A549 (cell line): ENCODE measurements around the gene COL8A2. TPM values are rescaled to one million over a fixed set of nuclear protein-coding genes. Genes with fewer than 3 reads are reported as not detected.

Source experiments
- ATAC-seq, 2 experiments: fragments of 200-7000 bp in 1 of 2; fragments of >200 bp in 1 of 2; cut with Nextera tagmentation in 1 of 2; cut with Tn5 transposase in 1 of 2; 3 replicates each; pipeline versions ENCODE4 v1.8.0 to v1.9.1; 2018 to 2020; ENCODE audit warnings: mild to moderate bottlenecking in 1 of 2, moderate library complexity in 1 of 2
- CTCF ChIA-PET: fragments of 300-600 bp; sonication (Branson Sonifier 250); formaldehyde crosslinking; extraction: SDS; loops from one replicate; lab custom pipeline; 2021; ENCODE audit warnings: antibody characterized with exemption, inconsistent platforms; lab: Yijun Ruan, JAX
- POLR2A ChIA-PET: fragments of 350-600 bp; formaldehyde crosslinking; extraction: SDS; loops from one replicate; lab custom pipeline; 2021; ENCODE audit warnings: antibody characterized with exemption, inconsistent platforms; lab: Yijun Ruan, JAX
- DNase-seq, 2 experiments: peaks; one replicate each; pipeline versions ENCODE4 v3.0.0 to v3.0.0-alpha.2; 2011 to 2016; ENCODE audit warnings: low read depth in 1 of 2, low spot score in 1 of 2
- FAIRE-seq: peaks from 2 replicates; lab custom pipeline; 2011; peaks lifted over from hg19 to GRCh38; lab: Jason Lieb, UNC
- H3K27ac ChIP-seq, 2 experiments: fragments of >200 bp; sonication (Bioruptor Twin); formaldehyde crosslinking; 3 replicates each; pipeline ENCODE4 v1.5.1; 2016 to 2017
- H3K4me1 ChIP-seq: fragments of >200 bp; sonication (Bioruptor Twin); formaldehyde crosslinking; 3 replicates; pipeline ENCODE4 v1.6.1; 2016
- H3K4me2 ChIP-seq: fragments of >200 bp; sonication (Bioruptor Twin); formaldehyde crosslinking; 3 replicates; pipeline ENCODE4 v1.6.1; 2016
- H3K4me3 ChIP-seq: fragments of >200 bp; sonication (Bioruptor Twin); formaldehyde crosslinking; 3 replicates; pipeline ENCODE4 v1.5.1; 2016
- H3K9me3 ChIP-seq: fragments of >200 bp; sonication (Bioruptor Twin); formaldehyde crosslinking; 3 replicates; pipeline ENCODE4 v1.6.1; 2016
- CBX2 ChIP-seq: fragments of 200-600 bp; sonication (generic); IDR thresholded peaks from 2 replicates; pipeline ENCODE4 v1.6.1; 2016; ENCODE audit warnings: low read depth, mild to moderate bottlenecking, borderline replicate concordance
- CEBPB ChIP-seq, 2 experiments: fragments of >200 bp in 1 of 2; sonication (Bioruptor Twin) in 1 of 2; formaldehyde crosslinking in 1 of 2; IDR thresholded peaks; 2 replicates each; pipeline ENCODE4 v1.6.1; 2012 to 2016
- CHD2 ChIP-seq: fragments of 150-350 bp; IDR thresholded peaks from 2 replicates; pipeline ENCODE4 v1.6.1; 2014; ENCODE audit warnings: low read length; ENCODE audit not compliant: partially characterized antibody
- CHD4 ChIP-seq: fragments of 200-600 bp; sonication (generic); IDR thresholded peaks from 2 replicates; pipeline ENCODE4 v1.6.1; 2016; ENCODE audit warnings: antibody characterized with exemption, mild to moderate bottlenecking, borderline replicate concordance
- EP300 ChIP-seq, 2 experiments: fragments of >200 bp; sonication (Bioruptor Twin); formaldehyde crosslinking; IDR thresholded peaks; 2 replicates in 1 of 2; 3 replicates in 1 of 2; pipeline ENCODE4 v1.6.1; 2016 to 2017
- ESRRA ChIP-seq: fragments of 150-350 bp; IDR thresholded peaks from 2 replicates; pipeline ENCODE4 v1.6.1; 2014; ENCODE audit warnings: mild to moderate bottlenecking, low read length, borderline replicate concordance
- FOXS1 ChIP-seq: fragments of 250-450 bp; sonication (Bioruptor Pico); IDR thresholded peaks from 2 replicates; pipeline ENCODE4 v1.5.0; 2020; ENCODE audit warnings: mild to moderate bottlenecking, moderate library complexity
- GATA3 ChIP-seq: IDR thresholded peaks from 2 replicates; pipeline ENCODE4 v1.6.1; 2012; ENCODE audit warnings: borderline replicate concordance
- HDAC2 ChIP-seq: fragments of 200-600 bp; sonication (generic); IDR thresholded peaks from 2 replicates; pipeline ENCODE4 v1.6.1; 2016
- HOXA7 ChIP-seq: fragments of 250-450 bp; sonication (Bioruptor Pico); IDR thresholded peaks from 2 replicates; pipeline ENCODE4 v1.5.0; 2020; ENCODE audit warnings: mild to moderate bottlenecking, moderate library complexity
- HOXB5 ChIP-seq: fragments of 250-450 bp; sonication (Bioruptor Pico); IDR thresholded peaks from 2 replicates; pipeline ENCODE4 v1.5.0; 2020; ENCODE audit warnings: mild to moderate bottlenecking, moderate library complexity
- JUN ChIP-seq, 2 experiments: fragments of >200 bp; sonication (Bioruptor Twin); formaldehyde crosslinking; IDR thresholded peaks; 2 replicates in 1 of 2; 3 replicates in 1 of 2; pipeline ENCODE4 v1.6.1; 2016 to 2017
- JUNB ChIP-seq: fragments of >200 bp; sonication (Bioruptor Twin); formaldehyde crosslinking; IDR thresholded peaks from 2 replicates; pipeline ENCODE4 v1.6.1; 2016
- MYC ChIP-seq: IDR thresholded peaks from 2 replicates; pipeline ENCODE4 v1.6.1; 2012; ENCODE audit warnings: mild to moderate bottlenecking, inconsistent platforms, low read length, improper control_type of control experiment, borderline replicate concordance
- NFE2L2 ChIP-seq: fragments of 150-350 bp; conservative IDR thresholded peaks from 2 replicates; pipeline ENCODE4 v1.6.1; 2014; ENCODE audit warnings: low read length
- RARB ChIP-seq: fragments of 250-450 bp; sonication (Bioruptor Pico); IDR thresholded peaks from 2 replicates; pipeline ENCODE4 v1.8.0; 2021; ENCODE audit warnings: mild to moderate bottlenecking, moderate library complexity
- RCOR1 ChIP-seq: fragments of 150-350 bp; IDR thresholded peaks from 2 replicates; pipeline ENCODE4 v1.6.1; 2014; ENCODE audit warnings: antibody characterized with exemption, low read length, low read depth
- RNF2 ChIP-seq: fragments of 200-600 bp; sonication (generic); IDR thresholded peaks from 2 replicates; pipeline ENCODE4 v1.6.1; 2016; ENCODE audit warnings: low read depth, mild to moderate bottlenecking, antibody characterized with exemption, moderate library complexity, borderline replicate concordance
- TFCP2L1 ChIP-seq: fragments of 250-450 bp; sonication (Bioruptor Pico); IDR thresholded peaks from 2 replicates; pipeline ENCODE4 v1.5.0; 2021; ENCODE audit warnings: mild to moderate bottlenecking
- ZC3H11A ChIP-seq: fragments of 450-650 bp; IDR thresholded peaks from 2 replicates; pipeline ENCODE4 v1.6.1; 2014; ENCODE audit warnings: antibody characterized with exemption, mild to moderate bottlenecking
- WGBS: methylation state at CpG from one replicate; pipeline ENCODE4 v1.1.6; 2017; ENCODE audit errors: missing lambda C conversion rate; 5-methylcytosine and 5-hydroxymethylcytosine counted together
- polyA plus RNA-seq, 4 experiments: library from polyadenylated mRNA; depleted of rRNA in 3 of 4; stranded (reverse); fragments of >200 nt; fragmentation: RNase III in 1 of 4; extraction: RNeasy Plus Mini Kit Qiagen cat#74134 plus additional on column Dnase treatment in 1 of 4; gene quantifications; 2 replicates in 3 of 4; 3 replicates in 1 of 4; pipeline ENCODE4 v1.2.3, GENCODE V29; 2011 to 2017
- TF ChIP-seq, protein P1 (sequence below): fragments of 450-650 bp; IDR thresholded peaks from 2 replicates; pipeline ENCODE4 v1.6.1; 2014; ENCODE audit warnings: antibody characterized with exemption
- TF ChIP-seq, protein P2 (sequence below): fragments of 150-350 bp; IDR thresholded peaks from 2 replicates; pipeline ENCODE4 v1.6.1; 2014; ENCODE audit warnings: low read depth, mild to moderate bottlenecking, low read length
- TF ChIP-seq, protein P3 (sequence below): fragments of >200 bp; sonication (Bioruptor Twin); formaldehyde crosslinking; IDR thresholded peaks from 2 replicates; pipeline ENCODE4 v1.6.1; 2016
- TF ChIP-seq, protein P4 (sequence below): fragments of 250-450 bp; sonication (Bioruptor Pico); IDR thresholded peaks from 2 replicates; pipeline ENCODE4 v1.5.0; 2020; ENCODE audit warnings: low read depth, mild to moderate bottlenecking, moderate library complexity

Gene COL8A2
- polyA plus RNA-seq, 2 of the 4 experiments (the other 2 are of a cell fraction): 0.05 to 0.12 TPM

DNA sequence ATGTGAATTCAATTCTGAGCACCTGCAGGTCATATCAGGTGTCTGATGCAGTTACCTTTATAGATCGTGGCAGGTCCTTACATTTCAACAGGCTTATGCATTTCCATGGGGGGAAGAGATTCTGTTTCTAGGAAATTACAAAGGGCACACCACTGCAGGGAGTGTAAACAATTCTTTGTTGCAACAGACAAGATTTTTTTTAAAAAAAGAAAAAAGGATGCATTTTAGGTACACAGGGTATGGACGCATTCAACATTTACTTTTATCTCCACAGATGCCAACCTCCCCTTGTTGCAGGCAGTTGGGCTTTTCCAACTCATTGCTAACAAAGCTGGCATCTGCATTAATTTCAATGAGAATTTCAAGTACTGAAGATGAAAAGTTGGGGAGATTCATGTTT is 54.7 kb downstream of the COL8A2 start:
- FAIRE-seq (no peak), DNase-seq (no peak), ATAC-seq (no peak)
- H3K4me2 ChIP-seq: no peak overlapping the region
- CTCF ChIA-PET: no interaction called here
- H3K27ac ChIP-seq: no peak overlapping the region
- no peaks in the 10 kb centered on the region for H3K9me3 ChIP-seq
- TF ChIP-seq HDAC2: no peak
- TF ChIP-seq JUN (IDR thresholded peaks at IDR 0.05): no peak
- no peak for TF ChIP-seq HOXA7 (CRISPR knock-in tag)
- TF ChIP-seq GATA3: no peak
- no peak for TF ChIP-seq CBX2
- TF ChIP-seq CHD2: no peak
- no peak for TF ChIP-seq MYC
- no peak for TF ChIP-seq RCOR1
- TF ChIP-seq CEBPB (IDR thresholded peaks at IDR 0.05): no peak
- H3K4me3 ChIP-seq: no peak overlapping the region
- POLR2A ChIA-PET: no interaction called here
- WGBS: 79% methylated on average over 2 of the region's 2 CpGs
- H3K4me1 ChIP-seq: no peaks in the 10 kb centered on the region

DNA sequence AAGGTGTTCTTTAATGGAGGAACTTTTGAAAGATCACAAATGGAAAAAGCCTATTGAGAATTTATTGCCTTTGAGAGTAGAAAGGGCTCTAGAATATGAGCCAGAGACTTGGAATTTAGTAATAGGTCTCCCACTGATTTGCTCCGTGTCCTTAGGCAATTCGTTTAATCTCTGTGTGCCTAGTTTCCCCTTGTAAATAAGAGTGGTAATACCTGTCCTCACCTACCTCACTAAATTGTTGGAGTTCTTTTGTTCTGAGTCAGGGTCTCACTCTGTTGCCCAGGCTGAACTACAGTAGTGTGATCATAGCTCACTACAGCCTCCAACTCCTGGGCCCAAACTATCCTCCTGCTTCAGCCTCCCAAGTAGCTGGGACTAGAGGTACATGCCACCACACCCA is 56.2 kb downstream of the COL8A2 start:
- ATAC-seq: no peak
- no peak for DNase-seq
- no peak overlapping the region for H3K4me3 ChIP-seq
- ChIA-PET CTCF (no interaction called here), POLR2A (no interaction called here)
- no peaks in the 10 kb centered on the region for H3K4me1 ChIP-seq
- WGBS: 72% methylated on average over 2 of the region's 2 CpGs
- FAIRE-seq: no peak
- H3K9me3 ChIP-seq: no peaks in the 10 kb centered on the region
- no peak overlapping the region for H3K4me2 ChIP-seq
- TF ChIP-seq, protein P1, sequence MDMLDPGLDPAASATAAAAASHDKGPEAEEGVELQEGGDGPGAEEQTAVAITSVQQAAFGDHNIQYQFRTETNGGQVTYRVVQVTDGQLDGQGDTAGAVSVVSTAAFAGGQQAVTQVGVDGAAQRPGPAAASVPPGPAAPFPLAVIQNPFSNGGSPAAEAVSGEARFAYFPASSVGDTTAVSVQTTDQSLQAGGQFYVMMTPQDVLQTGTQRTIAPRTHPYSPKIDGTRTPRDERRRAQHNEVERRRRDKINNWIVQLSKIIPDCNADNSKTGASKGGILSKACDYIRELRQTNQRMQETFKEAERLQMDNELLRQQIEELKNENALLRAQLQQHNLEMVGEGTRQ: no peak
- TF ChIP-seq JUNB: no peak
- no peak for TF ChIP-seq HOXB5 (CRISPR knock-in tag)
- TF ChIP-seq RARB (CRISPR knock-in tag): no peak
- no peak for TF ChIP-seq FOXS1 (CRISPR knock-in tag)
- TF ChIP-seq, protein P2, sequence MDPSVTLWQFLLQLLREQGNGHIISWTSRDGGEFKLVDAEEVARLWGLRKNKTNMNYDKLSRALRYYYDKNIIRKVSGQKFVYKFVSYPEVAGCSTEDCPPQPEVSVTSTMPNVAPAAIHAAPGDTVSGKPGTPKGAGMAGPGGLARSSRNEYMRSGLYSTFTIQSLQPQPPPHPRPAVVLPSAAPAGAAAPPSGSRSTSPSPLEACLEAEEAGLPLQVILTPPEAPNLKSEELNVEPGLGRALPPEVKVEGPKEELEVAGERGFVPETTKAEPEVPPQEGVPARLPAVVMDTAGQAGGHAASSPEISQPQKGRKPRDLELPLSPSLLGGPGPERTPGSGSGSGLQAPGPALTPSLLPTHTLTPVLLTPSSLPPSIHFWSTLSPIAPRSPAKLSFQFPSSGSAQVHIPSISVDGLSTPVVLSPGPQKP: no peak
- no peak overlapping the region for H3K27ac ChIP-seq

DNA sequence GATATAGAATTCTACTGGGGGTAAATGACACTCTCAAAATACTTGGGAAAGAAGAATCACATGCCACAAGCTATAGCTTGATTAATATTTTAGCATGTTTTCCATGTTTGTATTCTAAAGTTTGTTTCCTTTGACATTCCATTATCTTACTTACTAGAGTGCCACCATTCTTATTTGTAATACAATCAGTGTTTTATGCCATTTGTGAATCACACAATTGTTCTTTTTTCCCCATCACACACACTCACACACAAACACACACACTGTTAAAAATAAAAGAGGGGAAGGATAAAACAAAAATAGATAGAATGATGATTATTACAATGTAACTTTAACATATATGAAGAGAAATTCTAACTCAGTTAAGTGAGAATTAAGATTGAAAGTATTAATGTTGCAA is 57.2 kb downstream of the COL8A2 start:
- TF ChIP-seq NFE2L2 (no peak), RNF2 (no peak), TFCP2L1 (CRISPR knock-in tag) (no peak), EP300 (IDR thresholded peaks at IDR 0.05) (no peak), ZC3H11A (no peak), CHD4 (no peak), ESRRA (no peak)
- TF ChIP-seq, protein P3, sequence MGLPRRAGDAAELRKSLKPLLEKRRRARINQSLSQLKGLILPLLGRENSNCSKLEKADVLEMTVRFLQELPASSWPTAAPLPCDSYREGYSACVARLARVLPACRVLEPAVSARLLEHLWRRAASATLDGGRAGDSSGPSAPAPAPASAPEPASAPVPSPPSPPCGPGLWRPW: no peak
- TF ChIP-seq, protein P4, sequence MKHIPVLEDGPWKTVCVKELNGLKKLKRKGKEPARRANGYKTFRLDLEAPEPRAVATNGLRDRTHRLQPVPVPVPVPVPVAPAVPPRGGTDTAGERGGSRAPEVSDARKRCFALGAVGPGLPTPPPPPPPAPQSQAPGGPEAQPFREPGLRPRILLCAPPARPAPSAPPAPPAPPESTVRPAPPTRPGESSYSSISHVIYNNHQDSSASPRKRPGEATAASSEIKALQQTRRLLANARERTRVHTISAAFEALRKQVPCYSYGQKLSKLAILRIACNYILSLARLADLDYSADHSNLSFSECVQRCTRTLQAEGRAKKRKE (CRISPR knock-in tag): no peak
- TF ChIP-seq, protein P2: no peak
- TF ChIP-seq, all 56 proteins: peak for 0
- H3K4me2 ChIP-seq: no peak overlapping the region
- FAIRE-seq (no peak), ATAC-seq (no peak), DNase-seq (no peak)
- no peak overlapping the region for H3K27ac ChIP-seq
- ChIA-PET CTCF (interaction anchor here (0.7 kb wide), 1 partner anchor 67 kb away, joined by 4 read pairs; no protein-coding TSS in a partner anchor), POLR2A (no interaction called here)
- H3K9me3 ChIP-seq: no peaks in the 10 kb centered on the region
- H3K4me1 ChIP-seq: no peaks in the 10 kb centered on the region
- H3K4me3 ChIP-seq: no peak overlapping the region
